ENCODE results near the gene ELAVL2. TPM values are rescaled to one million over a fixed set of nuclear protein-coding genes. Genes with fewer than 3 reads are reported as not detected.

Gene ELAVL2
- total RNA-seq, 1 donor from 2014 or later, result 0.37 TPM

DNA sequence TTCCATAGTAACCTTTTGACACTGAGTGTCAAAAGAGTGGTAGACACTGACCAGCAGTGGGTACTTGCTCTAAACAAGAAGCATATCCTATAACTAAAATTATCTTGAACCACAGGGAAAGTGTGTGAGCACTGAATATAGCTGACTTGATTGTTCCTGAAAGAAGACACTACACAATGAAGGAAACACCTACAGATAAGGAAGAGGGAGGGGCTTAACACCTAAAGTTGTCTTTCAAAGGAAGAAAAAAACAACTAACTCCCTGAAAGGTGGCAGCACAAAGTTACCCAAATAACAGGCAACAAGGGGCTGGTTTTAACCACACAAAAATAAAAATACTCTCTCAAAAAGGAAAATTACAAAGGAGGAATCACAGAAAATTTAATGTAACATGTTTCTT, 6.6 kb downstream of the ELAVL2 start:
- no peak overlapping the region for H3K27ac Mint-ChIP-seq (ENCODE audit: unreplicated experiment)
- H3K27me3 Mint-ChIP-seq (ENCODE audit: low read depth), result peaks cover 44% of the 10 kb centered on the region
- H3K9me3 Mint-ChIP-seq (ENCODE audit: low read depth), result peaks cover 3% of the 10 kb centered on the region
- DNase-seq (ENCODE audit: low spot score), result no peak
- H3K36me3 Mint-ChIP-seq (ENCODE audit: low read depth), result no peaks in the 10 kb centered on the region
- H3K4me3 Mint-ChIP-seq (ENCODE audit: unreplicated experiment), result no peak overlapping the region
- TF ChIP-seq, protein P1, sequence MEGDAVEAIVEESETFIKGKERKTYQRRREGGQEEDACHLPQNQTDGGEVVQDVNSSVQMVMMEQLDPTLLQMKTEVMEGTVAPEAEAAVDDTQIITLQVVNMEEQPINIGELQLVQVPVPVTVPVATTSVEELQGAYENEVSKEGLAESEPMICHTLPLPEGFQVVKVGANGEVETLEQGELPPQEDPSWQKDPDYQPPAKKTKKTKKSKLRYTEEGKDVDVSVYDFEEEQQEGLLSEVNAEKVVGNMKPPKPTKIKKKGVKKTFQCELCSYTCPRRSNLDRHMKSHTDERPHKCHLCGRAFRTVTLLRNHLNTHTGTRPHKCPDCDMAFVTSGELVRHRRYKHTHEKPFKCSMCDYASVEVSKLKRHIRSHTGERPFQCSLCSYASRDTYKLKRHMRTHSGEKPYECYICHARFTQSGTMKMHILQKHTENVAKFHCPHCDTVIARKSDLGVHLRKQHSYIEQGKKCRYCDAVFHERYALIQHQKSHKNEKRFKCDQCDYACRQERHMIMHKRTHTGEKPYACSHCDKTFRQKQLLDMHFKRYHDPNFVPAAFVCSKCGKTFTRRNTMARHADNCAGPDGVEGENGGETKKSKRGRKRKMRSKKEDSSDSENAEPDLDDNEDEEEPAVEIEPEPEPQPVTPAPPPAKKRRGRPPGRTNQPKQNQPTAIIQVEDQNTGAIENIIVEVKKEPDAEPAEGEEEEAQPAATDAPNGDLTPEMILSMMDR (IDR thresholded peaks at IDR 0.05), result no peak
- H3K4me1 Mint-ChIP-seq (ENCODE audit: low read depth), result peaks cover 8% of the 10 kb centered on the region

DNA sequence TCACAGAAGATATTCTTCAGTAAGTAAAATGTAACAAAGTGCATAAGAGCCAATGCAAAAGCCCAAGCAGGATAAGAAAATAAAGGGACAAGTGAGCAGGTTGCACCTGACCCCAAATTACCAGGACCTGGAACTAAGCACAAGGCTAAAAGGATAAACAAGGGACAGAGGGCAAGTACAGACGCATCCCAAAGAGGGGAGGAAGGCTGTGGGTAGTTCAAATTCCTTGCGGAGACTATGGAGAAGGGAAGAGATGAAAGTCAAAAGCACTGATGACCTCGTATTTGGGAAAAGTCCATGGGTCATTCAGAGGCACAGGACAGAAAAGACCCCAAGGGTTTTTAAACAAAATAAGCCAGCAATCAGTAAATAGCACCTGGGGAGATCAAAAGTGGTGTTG, 11.8 kb downstream of the ELAVL2 start:
- no peak for DNase-seq (ENCODE audit: low spot score)
- TF ChIP-seq, protein P1 (IDR thresholded peaks at IDR 0.05), result no peak
- H3K27ac Mint-ChIP-seq (ENCODE audit: unreplicated experiment), result no peak overlapping the region
- peaks cover 21% of the 10 kb centered on the region for H3K27me3 Mint-ChIP-seq (ENCODE audit: low read depth)
- H3K36me3 Mint-ChIP-seq (ENCODE audit: low read depth), result no peaks in the 10 kb centered on the region
- H3K4me1 Mint-ChIP-seq (ENCODE audit: low read depth), result no peaks in the 10 kb centered on the region
- H3K4me3 Mint-ChIP-seq (ENCODE audit: unreplicated experiment), result no peak overlapping the region
- H3K9me3 Mint-ChIP-seq (ENCODE audit: low read depth), result no peaks in the 10 kb centered on the region

DNA sequence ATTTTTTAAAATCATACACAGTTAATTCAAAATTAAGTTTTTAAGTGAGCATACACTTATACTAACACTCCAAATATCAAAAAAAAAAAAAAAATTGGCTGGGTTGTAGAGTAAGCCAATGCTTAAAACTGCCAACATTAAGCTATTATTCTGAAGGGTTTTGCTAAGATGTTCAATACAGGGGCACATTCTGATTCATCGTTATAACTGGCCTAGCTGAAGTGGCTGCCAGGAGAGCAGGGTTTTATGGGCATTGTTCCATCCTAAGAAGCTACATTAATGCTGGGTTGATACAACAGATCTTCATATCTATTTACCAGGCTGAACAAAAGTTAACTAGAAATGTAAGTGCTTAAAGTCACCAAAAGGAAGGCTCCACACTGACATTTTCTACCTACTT, 13.4 kb downstream of the ELAVL2 start:
- TF ChIP-seq, protein P1 (IDR thresholded peaks at IDR 0.05), result no peak
- DNase-seq (ENCODE audit: low spot score), result no peak

DNA sequence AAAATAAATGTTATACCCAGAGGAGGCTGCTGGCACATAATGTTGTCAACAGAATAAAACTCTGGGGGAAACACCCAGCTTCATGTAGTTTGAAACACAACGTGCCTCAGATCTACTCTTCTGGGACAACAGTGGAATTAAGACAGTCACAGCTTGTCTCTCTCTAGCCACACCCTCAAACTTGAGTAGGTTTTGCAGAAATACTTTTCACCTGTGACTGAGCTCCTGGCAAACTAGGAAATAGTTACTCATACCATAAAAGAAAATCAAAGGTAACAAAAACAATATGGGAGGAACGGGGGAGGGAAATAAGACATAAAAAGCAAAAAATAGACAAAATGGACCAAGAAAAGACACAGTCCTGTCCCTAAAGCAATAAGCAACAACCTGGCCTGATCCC, 14.4 kb downstream of the ELAVL2 start:
- TF ChIP-seq, protein P1 (IDR thresholded peaks at IDR 0.05), result no peak
- Mint-ChIP-seq H3K27ac (ENCODE audit: unreplicated experiment) (no peak overlapping the region), H3K36me3 (ENCODE audit: low read depth) (no peaks in the 10 kb centered on the region)

More for the DNA sequence above, 13.4 kb downstream of the ELAVL2 start:
- Mint-ChIP-seq H3K4me1 (ENCODE audit: low read depth) (no peaks in the 10 kb centered on the region), H3K4me3 (ENCODE audit: unreplicated experiment) (no peak overlapping the region), H3K36me3 (ENCODE audit: low read depth) (no peaks in the 10 kb centered on the region), H3K27ac (ENCODE audit: unreplicated experiment) (no peak overlapping the region), H3K27me3 (ENCODE audit: low read depth) (peaks cover 9% of the 10 kb centered on the region), H3K9me3 (ENCODE audit: low read depth) (no peaks in the 10 kb centered on the region)

DNA sequence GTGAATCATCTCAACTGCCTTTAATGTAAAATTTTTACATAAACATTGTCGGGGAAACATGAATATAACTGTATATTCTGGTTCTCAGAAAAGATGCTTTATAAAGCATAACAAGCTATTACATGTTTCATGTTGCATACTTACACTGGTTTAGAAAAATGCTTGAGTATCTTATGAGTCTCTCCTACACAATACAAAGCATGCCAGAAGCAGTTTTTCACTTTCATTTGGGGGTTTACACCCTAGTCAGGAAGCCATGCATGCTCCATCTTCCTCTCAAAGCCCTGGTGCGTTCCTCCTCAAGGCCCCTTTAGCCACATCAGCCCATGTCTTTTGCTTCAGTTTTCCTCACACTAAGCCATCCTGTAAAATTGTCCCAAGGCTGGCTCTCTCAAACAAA, 22.8 kb downstream of the ELAVL2 start:
- no peaks in the 10 kb centered on the region for H3K9me3 Mint-ChIP-seq (ENCODE audit: low read depth)
- H3K27ac Mint-ChIP-seq (ENCODE audit: unreplicated experiment), result no peak overlapping the region
- H3K4me1 Mint-ChIP-seq (ENCODE audit: low read depth), result no peaks in the 10 kb centered on the region
- no peak overlapping the region for H3K4me3 Mint-ChIP-seq (ENCODE audit: unreplicated experiment)
- peaks cover 3% of the 10 kb centered on the region for H3K27me3 Mint-ChIP-seq (ENCODE audit: low read depth)
- H3K36me3 Mint-ChIP-seq (ENCODE audit: low read depth), result no peaks in the 10 kb centered on the region
- TF ChIP-seq, protein P1 (IDR thresholded peaks at IDR 0.05), result no peak
- no peak for DNase-seq (ENCODE audit: low spot score)

More for the DNA sequence above, 14.4 kb downstream of the ELAVL2 start:
- H3K9me3 Mint-ChIP-seq (ENCODE audit: low read depth), result no peaks in the 10 kb centered on the region
- DNase-seq (ENCODE audit: low spot score), result no peak
- H3K27me3 Mint-ChIP-seq (ENCODE audit: low read depth), result peaks cover 8% of the 10 kb centered on the region
- H3K4me3 Mint-ChIP-seq (ENCODE audit: unreplicated experiment), result no peak overlapping the region
- H3K4me1 Mint-ChIP-seq (ENCODE audit: low read depth), result no peaks in the 10 kb centered on the region

Measured in chondrocyte (in vitro differentiated cells).